Hematopoietic multipotent progenitor cell treated with erythropoietin and hydrocortisone succinate and interleukin-3 and kit ligand, for 6 days (in vitro differentiated cells): ENCODE measurements around the gene LYRM9.
"Not testable (repeated sequence)": the region's sequence is repeated elsewhere in the genome, so short reads cannot be mapped to it uniquely, and the experiment has no call there.

ENCODE experiments used
- DNase-seq: peaks from one replicate; pipeline ENCODE4 v3.0.0-alpha.2; 2015

The LYRM9 gene

DNA sequence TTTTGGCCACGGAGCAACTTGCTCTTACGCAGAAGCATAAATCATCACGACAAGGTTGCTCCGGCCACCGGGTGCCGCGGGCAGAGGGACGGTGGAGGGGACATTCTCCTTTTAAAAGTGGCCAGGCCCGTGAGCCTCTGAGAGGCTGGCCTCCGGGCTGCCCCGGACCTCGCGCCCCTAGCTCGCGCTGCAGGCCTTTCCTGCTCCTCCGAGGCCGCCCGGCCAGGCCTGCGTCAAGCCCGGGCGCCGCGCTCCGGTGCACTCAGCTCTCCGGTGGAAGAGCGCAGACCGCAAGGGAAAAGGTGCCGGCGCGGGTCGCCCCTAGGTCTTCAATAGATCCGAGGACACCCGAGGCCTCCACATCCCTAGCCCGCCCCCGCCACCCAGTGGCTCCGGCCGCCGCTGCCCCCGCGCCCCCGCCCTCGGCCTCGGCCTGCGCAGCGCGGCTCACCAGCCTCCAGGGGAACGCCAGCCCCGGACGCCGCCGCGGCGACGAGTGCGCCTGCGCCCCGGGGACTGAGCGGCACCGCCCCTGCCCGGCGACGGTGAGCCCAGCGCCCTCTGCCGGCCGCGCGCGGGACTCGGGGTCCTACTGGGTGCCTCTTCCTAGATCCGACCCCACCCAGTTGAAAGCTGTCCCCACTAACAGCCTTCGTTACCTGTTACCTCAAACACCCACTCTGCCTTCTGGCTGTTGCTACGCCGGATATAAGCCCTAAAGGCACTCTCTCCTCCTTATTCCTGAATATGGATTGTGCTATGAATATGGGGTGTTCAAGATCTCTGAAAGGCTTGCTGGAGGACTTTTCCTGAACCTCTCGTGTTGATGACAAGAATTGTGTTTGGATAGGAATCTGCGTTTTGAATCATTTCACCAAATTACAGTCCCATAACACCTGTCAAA, at the start of gene LYRM9:
LYRM9 (minus strand) TSS at position 500 of the 904 bp plus-strand sequence. CDS start 10,671 bp downstream, outside the sequence.
- DNase-seq = peak; percentile 88

DNA sequence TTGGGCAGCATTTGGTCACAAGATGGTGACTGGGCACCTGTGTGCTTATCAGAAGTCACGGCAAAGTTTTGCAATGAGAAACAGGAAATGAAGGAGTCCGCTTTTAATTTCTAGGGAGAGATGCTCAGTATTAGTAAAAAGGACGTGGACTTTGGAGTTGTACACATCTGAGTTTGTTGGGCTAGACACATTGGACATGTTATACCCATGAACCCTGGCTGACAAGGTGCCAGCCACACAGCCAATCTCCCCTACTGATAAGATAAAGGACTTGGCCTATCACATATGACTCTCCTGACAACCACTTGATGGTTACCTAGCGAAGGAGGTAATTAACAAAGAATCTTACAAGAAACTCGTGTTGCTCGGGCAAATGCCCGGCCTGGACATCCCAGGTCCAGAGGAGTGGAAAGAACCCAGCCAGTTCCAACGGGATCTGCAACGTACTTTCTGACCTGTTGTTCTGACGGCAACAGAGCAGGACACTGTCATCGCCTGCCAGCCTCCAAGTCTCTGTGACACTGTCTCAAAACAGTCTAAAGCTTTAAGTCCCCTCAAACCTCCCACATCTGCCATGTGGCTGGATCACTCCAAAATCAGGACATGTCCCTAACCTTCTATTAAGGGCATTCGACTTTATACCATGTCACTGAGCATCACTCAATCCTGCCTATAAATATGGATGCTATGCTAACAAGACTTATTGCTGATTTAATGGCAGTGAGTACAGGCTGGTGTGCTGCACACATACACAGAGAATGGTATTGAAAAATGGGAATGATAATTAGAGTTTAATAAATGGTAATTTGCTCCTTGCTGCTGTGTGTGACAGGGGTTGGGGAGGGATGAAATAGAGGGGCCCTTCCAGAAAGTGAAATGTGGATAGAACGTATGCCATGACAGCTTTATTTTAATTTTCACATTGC, 47.6 kb upstream of the LYRM9 start:
- DNase-seq = no peak

DNA sequence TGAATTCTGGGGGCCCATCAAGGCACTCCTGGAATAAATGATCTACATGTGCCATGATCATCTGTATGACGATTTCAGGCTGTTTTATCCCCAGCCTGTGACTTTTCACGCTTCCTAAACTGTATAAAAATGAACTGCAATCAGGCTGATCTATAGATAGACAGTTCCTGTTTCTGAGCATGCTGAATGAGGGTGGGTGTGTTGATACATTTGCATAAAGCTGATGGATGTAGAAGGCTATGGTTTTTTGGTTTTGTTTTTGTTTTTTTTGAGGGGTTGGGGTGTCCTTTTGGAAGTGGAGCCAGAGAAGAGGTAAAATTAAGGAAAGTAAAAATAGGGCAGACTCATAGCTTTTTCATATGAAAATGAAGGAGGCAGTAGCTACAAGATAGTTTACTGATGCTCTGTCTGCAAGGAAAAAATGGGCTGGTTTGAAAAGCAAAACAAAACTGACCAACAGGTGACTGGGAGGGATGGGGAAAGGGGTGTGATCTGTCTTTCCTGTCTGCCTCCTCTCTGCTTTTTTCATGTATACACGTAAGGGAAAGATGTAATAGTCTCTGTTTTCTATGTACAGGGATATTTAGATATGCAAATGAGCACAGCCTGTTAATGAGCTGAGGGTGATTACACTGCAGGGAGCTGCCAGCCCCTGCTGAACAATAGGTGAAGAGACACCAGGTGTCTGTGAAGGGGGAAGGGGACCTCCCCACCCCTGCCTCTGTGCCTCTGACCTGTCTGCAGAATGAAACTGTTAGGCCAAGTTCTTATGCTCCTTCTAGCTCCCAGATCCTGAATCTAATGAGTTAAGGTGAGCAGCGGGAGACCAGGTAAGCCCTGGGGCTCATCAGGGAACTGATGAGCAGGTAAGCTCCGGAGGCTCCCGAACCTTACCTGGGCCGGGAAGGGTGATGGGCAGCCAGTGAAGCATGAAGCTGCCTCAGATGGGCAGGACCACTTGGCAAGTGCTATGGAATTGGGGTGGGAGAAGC, 46.6 kb upstream of the LYRM9 start:
- peak; percentile 18 for DNase-seq

DNA sequence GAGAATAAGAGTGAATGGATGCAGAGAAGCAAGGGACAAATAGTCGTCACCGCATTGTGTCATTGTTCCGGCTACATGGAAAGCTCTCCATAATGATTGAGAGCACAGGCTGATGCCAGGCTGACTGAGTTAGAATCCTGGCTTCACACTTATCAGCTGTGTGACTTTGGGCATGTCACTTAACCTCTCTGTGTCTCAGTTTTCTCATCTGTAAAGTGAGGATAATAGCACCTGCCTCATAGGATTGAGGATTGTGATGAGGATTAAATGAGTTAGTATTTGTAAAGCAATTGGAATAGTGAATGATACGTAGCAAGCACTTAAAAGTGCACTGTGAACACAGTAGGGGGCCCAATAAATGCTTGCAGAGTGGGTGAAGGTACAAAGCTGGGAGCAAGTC, 45.7 kb upstream of the LYRM9 start:
- DNase-seq = no peak

DNA sequence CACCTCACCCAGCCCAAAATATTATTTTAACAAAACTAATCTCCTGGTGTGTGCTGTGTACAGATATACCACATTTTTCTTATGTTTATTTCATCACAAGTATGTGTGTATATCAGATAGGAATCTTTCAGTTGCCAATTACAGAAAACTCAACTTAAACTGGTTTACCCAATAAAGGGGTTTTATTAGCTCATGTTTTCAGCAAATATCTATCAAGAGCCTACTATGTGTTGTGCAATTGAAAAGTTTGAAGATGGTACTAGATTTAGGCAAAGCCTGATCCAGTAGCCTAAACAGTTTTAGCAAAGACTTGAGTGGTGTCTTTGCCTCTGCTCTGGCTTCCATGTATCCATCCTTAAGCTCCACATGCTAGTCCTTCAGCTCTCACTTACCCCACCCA, 45.1 kb upstream of the LYRM9 start:
- no peak for DNase-seq

DNA sequence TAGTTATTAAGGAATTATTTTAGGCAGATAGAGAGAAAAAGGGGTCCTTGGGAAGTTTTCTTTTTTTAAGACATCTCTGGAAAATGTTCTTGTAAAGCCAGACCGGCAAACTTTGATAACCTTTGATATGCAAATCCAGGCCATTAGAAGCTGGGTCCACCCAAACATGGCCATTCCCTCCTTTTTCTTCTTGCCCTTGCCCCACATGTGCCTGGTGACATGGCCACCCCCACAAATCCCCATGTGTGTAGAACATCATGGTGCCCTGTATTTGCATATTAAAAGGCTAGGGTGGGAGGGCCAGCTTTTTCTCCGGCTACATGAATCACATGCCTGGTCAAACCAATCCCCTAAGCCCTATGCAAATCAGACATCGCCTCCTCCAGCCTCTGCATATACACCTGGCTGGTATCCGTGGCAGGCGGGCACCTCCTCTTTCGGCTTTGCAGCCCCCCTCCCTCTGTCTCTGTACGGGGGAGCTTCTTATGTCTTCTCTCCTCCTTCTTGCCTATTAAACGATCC, 43.9 kb upstream of the LYRM9 start:
- DNase-seq = no peak

DNA sequence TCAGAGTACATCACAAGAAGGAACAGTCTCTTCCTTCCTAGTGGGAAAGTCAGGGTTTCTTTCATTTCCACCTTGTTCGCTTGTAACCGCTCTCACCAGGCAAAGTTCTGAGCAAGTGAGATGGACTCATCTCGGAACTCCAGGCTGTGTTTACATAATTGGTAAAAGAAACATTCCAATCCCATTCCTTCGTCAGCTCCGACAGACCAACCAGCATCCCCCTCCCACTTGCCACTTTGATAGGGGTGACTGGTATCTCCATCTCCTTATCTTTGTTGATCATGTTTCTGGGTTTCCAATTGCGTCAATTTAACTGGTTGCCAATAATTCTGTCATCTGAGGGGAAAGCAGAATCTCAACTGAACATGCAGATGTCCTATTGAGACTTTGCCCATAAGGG, 36.8 kb upstream of the LYRM9 start:
- no peak for DNase-seq

DNA sequence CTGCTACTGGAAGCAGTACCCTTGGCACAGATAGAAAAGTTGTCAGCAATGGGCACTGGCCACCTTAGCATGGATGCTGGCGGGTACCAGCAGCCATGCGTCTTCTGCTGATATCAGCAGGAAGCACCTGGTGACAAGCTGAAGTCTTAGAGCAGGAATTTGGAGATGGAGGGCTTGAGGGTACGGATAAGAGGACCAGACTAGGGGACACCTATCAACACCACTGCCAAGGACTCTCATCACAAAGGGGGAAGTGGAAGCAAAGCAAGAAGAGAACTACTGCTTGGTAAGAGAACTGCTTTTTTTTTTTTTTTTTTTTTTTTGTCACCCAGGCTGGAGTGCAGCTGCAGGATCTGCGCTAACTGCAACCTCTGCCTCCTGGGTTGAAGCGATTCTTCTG, 35.4 kb upstream of the LYRM9 start:
- peak; percentile 66 for DNase-seq

DNA sequence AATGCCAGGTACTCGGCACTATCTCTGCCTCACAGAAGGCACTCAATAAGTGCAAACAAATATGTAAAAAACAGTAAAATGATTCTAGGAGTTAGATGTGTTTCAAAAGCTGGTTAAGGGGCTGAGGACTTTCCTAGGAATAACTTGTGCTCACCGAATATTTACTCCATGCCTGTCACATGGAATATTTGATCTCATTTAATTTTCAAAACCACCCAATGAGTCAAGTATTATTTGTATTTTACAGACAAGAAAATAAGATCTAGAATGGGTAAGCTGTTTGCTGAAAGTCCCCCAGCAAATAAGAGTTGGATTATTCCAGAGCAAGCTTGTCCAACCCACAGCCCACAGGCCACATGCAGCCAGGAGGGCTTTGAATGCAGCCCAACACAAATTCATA, 34.6 kb upstream of the LYRM9 start:
- DNase-seq = no peak

DNA sequence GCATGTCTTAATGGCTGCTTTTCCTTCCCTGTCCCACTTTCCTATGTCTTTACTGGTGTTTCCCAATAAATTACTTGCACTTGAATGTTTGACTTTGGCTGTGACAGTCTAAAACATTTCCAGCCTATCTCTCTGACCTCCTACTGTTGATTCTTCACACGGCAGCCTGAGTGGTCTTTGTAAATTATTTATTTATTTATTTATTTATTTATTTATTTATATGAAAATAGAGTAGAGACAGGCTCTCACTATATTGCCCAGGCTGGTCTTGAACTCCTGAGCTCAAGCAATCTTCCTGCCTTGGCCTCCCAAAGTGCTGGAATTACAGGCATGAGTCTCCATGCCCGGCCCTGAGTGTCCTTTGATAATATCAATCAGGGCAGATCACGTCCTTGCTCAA, 28.4 kb upstream of the LYRM9 start:
- DNase-seq = no peak

DNA sequence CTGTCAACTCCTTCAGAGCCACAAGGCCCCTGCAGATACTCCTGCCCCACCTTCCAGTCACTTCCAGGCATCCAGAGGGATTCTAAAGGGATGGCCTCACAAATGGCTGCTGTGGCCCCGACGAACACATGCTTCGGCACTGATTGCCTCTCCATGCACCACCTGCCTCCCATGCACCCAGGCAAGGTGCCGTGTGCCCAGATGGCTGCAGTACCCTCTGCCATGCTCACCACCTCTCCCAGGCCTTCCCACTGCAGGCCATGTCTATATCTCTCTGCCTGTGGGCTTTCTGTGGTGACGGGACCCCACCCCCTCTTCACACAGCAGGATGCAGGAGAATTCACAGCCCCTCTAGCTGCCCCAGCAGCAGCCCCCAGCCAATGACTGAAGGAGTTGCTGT, 27.9 kb upstream of the LYRM9 start:
- no peak for DNase-seq

DNA sequence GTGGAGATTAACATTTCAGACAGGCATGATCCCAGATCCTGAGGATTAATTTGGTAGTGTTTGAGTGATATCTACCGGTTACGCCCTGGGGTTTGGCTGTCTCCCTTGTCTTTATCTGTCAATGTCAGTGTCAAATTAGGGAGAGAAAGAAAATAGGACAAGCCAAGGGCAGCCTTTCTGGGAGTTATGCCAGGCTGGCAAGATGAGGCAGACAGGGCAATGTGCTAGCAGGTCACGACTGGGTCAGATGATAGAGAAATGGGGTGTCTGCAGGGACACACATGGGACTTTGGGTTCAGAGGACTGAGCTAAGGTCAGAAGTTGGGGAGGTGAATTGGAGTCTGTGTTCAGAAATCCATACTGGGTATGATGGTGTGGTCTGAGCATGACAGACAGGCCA, 27.4 kb upstream of the LYRM9 start:
- peak; percentile 85 for DNase-seq

DNA sequence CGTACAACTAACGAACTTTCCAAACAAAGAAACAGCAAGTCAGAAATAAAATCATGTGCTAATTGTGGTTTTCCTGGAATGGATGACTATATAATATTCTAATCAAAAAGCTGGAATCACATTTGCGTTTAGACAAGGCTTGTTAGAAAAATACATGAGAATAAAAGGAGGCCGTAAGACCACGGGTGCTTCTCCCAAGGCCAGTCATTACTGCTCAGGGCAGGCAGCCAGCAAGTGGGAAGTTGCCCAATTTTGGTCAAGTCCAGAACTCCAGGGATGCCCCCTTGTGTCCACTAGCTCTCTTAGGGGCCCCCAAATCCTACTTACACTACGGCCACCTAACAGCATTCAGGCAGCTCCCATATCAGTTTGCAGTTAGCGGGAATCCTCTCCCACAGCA, 25.9 kb upstream of the LYRM9 start:
- no peak for DNase-seq

DNA sequence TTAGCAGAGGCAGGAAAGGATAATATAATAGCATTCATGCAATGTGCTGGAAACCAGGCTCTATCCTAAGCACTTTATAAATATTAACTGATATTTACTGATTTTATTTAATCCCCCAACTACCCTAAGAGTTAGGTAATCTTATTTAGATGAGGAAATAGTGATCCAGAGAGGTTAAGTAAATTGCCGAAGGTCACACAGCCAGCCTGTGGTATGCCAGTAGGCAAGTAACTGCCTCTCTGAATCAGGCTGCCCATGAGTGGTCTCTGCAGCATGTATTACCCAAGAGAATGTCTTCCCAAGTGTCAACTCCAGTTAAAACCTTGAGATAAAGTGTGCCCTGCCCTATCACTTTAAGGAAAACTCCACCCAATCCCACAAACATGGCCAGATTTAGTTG, 25.3 kb upstream of the LYRM9 start:
- no peak for DNase-seq

DNA sequence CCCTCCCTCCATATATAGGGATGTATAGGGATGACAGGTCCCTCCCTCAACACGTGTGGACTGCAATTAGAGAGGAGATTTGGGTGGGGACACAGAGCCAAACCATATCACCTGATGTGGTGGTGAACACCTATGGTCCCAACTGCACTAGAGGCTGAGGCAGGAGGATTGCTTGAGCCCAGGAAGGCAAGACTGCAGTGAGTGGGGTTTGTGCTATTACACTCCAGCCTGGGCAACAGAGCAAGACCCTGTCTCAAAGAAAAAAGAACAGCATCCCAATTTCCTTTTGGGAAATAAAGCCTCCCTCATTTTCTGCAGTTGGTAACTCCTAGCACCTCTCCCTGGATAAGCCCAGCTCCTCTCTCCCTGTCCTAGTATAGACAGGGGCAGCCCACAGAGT, 23.8 kb upstream of the LYRM9 start:
- DNase-seq = no peak

DNA sequence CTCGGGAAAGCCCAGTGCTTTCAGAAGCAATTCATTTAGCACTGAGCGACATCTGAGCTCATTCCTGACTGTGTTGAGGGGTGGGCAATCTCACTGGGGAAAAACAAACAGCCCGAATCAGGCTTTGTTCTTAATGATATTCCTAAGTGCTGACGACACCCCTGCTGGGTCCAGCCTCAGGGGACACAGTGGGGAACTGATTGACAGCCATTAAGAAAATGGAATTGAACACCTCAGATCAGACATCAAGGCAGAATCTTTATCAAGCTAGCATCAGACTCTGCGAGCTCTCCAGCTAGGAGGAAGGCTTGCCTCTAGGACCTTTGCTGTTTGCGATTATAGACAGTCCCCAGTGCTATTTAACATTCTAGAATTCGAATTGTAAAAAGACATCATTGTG, 22.5 kb upstream of the LYRM9 start:
- DNase-seq = no peak

DNA sequence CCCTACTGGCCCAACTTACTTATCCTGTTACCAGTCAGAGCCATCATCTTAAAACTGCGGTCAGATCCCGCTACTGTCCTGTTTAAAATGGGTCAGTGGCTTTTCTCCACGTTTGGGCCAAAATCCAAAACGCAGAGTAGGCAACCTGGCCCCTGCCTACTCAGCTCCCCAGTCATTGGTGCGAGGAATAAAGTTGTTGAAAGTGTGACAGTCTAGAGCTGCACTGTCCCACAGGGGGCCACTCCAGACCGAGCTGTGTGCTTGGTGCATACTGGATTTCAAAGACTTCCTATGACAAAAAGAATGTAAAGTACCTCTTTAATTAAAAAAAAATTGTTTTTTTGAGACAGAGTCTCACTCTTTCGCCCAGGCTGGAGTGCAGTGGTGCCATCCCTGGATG, 21.2 kb upstream of the LYRM9 start:
- DNase-seq = no peak

DNA sequence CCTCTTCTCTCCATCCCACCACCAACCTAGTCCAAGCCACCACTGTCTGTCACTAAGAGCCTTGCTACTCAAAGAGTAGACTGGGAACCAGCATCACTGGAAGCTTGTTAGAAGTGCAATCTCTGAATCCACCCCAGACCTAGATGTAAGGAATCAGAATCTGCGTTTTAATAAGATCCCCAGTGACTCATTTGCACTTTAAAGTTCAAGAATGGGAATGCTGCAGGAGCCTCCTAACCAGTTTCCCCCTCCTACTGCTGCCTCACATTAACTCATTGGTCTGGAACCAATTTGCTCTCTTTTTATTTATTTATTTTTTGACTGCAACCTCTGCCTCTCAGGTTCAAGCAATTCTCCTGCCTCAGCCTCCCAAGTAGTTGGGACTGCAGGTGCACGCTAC, 19.8 kb upstream of the LYRM9 start:
- no peak for DNase-seq

DNA sequence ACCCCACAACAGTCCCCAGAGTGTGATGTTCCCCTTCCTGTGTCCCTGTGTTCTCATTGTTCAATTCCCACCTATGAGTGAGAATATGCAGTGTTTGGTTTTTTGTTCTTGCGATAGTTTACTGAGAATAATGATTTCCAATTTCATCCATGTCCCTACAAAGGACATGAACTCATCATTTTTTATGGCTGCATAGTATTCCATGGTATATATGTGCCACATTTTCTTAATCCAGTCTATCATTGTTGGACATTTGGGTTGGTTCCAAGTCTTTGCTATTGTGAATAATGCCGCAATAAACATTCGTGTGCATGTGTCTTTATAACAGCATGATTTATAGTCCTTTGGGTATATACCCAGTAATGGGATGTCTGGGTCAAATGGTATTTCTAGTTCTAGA, 19.1 kb upstream of the LYRM9 start:
- DNase-seq = not testable (repeated sequence)

DNA sequence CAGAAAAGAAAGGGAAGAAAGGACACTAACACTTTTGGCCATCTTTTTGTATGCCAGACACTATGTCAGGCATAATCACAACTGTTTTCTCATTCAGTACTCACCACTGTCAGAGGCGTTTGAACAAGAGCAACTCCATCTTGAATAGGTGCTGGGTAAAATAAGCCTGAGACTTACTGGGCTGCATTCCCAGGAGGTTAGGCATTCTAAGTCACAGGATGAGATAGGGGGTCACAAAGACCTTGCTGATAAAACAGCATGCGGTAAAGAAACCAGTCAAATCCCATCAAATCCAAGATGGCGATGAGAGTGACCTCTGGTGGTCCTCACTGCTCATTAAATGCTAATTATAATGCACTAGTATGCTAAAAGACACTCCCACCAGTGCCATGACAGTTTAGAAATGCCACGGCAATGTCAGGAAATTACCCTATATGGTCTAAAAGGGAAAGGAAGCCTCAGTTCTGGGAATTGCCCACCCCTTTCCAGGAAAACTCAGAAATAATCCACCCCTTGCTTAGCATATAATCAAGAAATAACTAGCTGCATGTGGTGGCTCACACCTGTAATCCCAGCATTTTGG, 14.9 kb upstream of the LYRM9 start:
- DNase-seq = peak; percentile 23

DNA sequence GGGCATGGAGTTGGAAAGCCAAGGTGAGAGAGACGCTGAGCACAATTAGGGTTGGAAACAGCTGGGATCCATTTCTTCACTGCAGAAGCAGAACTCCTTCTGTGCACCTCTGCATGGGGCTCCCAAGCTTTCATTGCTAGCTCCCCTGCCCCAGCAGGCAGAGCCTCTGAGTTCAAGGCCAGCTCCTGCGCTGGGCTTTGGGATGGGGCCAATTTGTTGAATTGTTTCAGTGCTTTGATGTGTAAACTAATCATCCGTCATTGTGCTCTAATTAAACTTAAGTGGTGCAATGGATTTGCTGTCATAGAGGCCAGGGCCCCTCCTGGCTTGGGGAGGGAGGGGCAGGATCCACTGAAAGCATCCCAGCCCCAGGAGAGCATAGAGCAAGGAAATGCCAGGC, 13.5 kb upstream of the LYRM9 start:
- no peak for DNase-seq

DNA sequence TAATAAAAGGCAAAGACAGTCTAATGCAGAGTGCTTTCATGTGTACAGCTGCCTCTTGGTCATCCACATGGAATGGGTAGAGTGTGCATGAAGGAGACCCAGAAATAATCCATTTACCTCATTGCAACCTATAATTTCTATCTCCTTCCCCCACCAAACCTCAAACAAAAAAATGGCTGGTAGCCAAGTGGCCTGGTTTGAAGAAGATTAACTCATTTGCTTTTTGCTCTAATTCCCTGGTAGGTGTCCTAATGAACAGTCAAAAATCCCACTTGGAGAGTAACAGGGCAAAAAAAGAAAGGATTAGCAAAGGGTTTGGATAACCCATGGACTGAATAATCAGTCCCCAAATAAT, 13.0 kb upstream of the LYRM9 start:
- peak; percentile 72 for DNase-seq
